HG03571 (cell line): Measurements from ENCODE around the gene CYP4X1.
"Not testable (repeated sequence)": the region's sequence is repeated elsewhere in the genome, so short reads cannot be mapped to it uniquely, and the experiment has no call there.

Experiments
- ATAC-seq: cut with Tn5 transposase; IDR thresholded peaks from one replicate; pipeline ENCODE4 v1.9.1; 2021; ENCODE audit not compliant: unreplicated experiment

The CYP4X1 gene

DNA sequence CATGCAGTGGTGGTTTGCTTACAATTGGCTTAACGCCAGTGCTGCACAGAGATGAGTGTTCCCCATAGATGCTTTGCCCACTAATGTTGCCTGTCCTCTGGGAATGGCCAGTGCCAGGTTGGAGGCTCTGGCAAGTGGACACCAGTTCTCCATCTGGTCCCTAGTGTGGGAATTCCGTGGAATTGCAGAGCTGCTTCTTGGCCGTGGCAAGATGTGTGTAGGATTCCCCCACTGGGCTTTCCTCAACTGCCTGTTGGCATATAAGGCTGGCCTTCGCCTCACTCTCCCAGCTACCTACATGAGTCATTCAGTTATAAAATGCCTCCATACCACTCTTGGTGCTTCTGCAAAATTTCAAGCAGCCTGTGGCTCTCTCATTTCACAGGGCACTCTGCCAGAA, 45.6 kb downstream of the CYP4X1 start:
- not testable (repeated sequence) for ATAC-seq

DNA sequence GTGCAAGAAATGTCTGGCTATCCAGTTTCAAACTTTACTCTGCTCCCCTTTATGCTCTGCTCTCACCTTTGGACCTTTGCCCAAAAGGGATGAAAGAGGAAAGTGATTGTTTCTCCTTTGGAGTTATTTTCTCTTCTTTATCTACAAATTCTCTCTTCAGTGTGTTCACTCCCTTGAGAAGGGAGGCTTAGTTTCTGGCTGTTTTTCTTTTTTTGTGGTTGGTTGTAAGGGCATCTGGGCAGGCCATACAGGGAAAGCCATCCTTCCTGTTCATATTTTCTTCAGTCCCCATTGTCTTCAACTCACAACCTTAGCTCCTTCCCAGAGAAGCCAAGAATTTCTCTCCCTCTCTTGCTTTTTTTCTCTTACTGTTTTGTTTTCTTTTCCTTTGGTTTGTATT, 46.0 kb downstream of the CYP4X1 start:
- ATAC-seq = not testable (repeated sequence)

DNA sequence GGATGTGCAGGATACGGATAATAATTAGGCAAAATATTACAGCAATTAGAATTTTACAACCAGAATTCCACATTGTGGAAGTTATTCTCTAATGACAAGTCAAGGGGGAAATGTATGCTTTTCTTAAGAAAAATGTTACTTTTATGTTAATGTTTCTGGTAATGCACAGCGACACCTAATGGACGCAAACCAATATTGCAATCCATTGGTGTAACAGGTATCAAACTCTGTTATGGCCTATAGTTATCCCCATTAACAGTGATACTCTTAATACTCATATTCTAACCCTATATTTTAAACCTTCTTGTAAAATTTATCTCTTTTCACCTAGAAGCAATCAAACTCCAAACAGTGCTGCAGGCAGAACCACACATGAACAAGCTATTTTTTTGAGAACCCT, 65.9 kb downstream of the CYP4X1 start:
- not testable (repeated sequence) for ATAC-seq

DNA sequence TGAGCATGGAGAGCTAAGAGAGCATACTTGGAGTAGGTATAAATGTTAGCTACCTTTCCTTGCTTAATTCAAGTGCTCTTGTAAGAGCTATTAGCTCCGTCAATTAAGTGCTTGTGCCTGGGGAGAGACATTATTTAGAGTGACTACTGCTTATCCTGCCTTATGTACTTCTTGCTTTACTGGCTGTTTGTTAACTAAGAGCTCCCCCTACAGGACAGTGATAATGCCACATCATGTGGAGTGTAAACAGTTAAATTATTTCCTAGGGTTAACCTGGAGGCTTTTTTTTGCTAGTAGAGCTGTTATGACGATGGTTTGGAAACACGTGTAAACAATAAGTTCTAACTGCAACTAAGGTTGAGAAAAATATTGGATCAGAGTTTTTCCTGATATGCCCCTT, 68.0 kb downstream of the CYP4X1 start:
- not testable (repeated sequence) for ATAC-seq
